ENCODE measurements around the gene CSK.

CSK gene

DNA sequence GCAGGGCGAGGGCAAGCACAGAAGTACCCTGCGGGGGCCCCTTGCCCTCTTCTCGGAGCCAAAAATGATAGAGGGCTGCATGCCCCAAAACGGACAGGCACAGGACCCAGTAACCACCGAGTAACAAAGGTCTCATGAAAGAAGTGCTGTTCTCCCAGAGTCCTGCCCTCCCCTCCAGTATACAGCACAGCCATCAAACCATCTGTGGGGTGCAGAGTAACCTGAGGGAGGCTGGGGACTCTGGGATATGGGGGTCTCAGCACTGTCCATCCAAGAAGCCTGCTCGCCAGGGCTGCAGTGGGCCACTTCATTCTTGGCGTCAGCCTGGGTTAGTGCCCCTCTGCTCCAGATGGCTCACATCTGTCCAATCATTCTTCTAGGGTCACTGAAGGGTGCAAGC lies 55.0 kb downstream of the CSK start:
- Histone ChIP-seq H3K9me3 (ENCODE audit: severe bottlenecking) (no peaks in the 10 kb centered on the region), H3K36me3 (ENCODE audit: low read depth) (peaks cover 3% of the 10 kb centered on the region; the same call in 1 of the 2 replicates), H3K4me3 (ENCODE audit: severe bottlenecking) (no peak overlapping the region), H3K4me1 (ENCODE audit: insufficient read depth, poor library complexity, severe bottlenecking) (peaks cover under 1% of the 10 kb centered on the region), H3K27ac (ENCODE audit: poor library complexity, severe bottlenecking) (no peak overlapping the region), H3K27me3 (ENCODE audit: insufficient read depth, poor library complexity, severe bottlenecking) (no peaks in the 10 kb centered on the region)
- no peak for ATAC-seq (ENCODE audit: low read depth)
- no peak for DNase-seq (ENCODE audit: low spot score)
- TF ChIP-seq, protein P1, sequence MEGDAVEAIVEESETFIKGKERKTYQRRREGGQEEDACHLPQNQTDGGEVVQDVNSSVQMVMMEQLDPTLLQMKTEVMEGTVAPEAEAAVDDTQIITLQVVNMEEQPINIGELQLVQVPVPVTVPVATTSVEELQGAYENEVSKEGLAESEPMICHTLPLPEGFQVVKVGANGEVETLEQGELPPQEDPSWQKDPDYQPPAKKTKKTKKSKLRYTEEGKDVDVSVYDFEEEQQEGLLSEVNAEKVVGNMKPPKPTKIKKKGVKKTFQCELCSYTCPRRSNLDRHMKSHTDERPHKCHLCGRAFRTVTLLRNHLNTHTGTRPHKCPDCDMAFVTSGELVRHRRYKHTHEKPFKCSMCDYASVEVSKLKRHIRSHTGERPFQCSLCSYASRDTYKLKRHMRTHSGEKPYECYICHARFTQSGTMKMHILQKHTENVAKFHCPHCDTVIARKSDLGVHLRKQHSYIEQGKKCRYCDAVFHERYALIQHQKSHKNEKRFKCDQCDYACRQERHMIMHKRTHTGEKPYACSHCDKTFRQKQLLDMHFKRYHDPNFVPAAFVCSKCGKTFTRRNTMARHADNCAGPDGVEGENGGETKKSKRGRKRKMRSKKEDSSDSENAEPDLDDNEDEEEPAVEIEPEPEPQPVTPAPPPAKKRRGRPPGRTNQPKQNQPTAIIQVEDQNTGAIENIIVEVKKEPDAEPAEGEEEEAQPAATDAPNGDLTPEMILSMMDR (IDR thresholded peaks at IDR 0.05; ENCODE audit: poor library complexity, severe bottlenecking), result no peak

DNA sequence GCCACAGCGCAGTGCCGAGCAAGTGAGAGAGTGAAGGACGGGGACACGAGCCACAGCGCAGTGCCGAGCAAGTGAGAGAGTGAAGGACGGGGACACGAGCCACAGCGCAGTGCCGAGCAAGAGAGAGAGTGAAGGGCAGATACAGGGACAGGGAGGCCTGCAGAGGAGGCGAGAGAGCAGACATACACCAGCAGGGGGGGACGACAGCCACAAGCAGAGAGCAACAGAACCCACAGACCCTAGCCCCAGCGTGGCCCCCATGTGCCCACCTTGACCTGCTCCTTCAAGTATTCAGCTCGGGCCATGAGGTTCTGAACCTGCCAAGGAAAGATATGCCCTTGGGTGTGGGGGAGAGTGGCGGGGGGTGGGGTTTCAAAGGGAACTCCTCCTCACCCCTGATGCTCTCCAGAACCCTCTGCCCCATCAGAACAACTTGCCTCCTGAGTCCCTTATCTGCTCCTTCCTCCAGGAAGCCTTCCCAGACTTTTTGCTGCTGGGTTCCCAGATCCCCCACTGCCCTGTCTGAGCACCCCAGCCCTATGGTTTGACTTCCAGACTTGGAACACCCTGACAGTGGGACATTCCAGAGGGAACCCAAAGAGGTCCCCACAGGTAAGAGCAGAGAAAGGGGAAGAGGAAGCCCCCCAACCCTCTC lies 55.7 kb downstream of the CSK start:
- ATAC-seq (ENCODE audit: low read depth), result no peak
- Histone ChIP-seq H3K27me3 (ENCODE audit: insufficient read depth, poor library complexity, severe bottlenecking) (no peaks in the 10 kb centered on the region), H3K36me3 (ENCODE audit: low read depth) (peaks cover 3% of the 10 kb centered on the region; the same call in 1 of the 2 replicates), H3K4me1 (ENCODE audit: insufficient read depth, poor library complexity, severe bottlenecking) (peaks cover 4% of the 10 kb centered on the region), H3K27ac (ENCODE audit: poor library complexity, severe bottlenecking) (no peak overlapping the region), H3K4me3 (ENCODE audit: severe bottlenecking) (no peak overlapping the region), H3K9me3 (ENCODE audit: severe bottlenecking) (no peaks in the 10 kb centered on the region)
- TF ChIP-seq, protein P1 (IDR thresholded peaks at IDR 0.05; ENCODE audit: poor library complexity, severe bottlenecking), result no peak
- peak; percentile 63 for DNase-seq (ENCODE audit: low spot score)

- Histone ChIP-seq H3K4me1 (ENCODE audit: insufficient read depth, poor library complexity, severe bottlenecking) (peaks cover 4% of the 10 kb centered on the region), H3K36me3 (ENCODE audit: low read depth) (peaks cover 3% of the 10 kb centered on the region; the same call in 1 of the 2 replicates), H3K9me3 (ENCODE audit: severe bottlenecking) (no peaks in the 10 kb centered on the region), H3K4me3 (ENCODE audit: severe bottlenecking) (no peak overlapping the region), H3K27ac (ENCODE audit: poor library complexity, severe bottlenecking) (no peak overlapping the region), H3K27me3 (ENCODE audit: insufficient read depth, poor library complexity, severe bottlenecking) (no peaks in the 10 kb centered on the region)
- TF ChIP-seq, protein P1 (IDR thresholded peaks at IDR 0.05; ENCODE audit: poor library complexity, severe bottlenecking), result no peak
- ATAC-seq (ENCODE audit: low read depth) (no peak), DNase-seq (ENCODE audit: low spot score) (peak; percentile 68)
Measured at GRCh38 chr15:74838137-74838516, 56.2 kb downstream of the CSK start.

- H3K36me3 ChIP-seq (ENCODE audit: low read depth), result peaks cover 3% of the 10 kb centered on the region; the same call in 1 of the 2 replicates
- ATAC-seq (ENCODE audit: low read depth) (no peak), DNase-seq (ENCODE audit: low spot score) (peak; percentile 73)
- no peak overlapping the region for H3K4me3 ChIP-seq (ENCODE audit: severe bottlenecking)
- H3K4me1 ChIP-seq (ENCODE audit: insufficient read depth, poor library complexity, severe bottlenecking), result peaks cover 4% of the 10 kb centered on the region
- H3K9me3 ChIP-seq (ENCODE audit: severe bottlenecking), result no peaks in the 10 kb centered on the region
- TF ChIP-seq, protein P1 (IDR thresholded peaks at IDR 0.05; ENCODE audit: poor library complexity, severe bottlenecking), result no peak
- no peaks in the 10 kb centered on the region for H3K27me3 ChIP-seq (ENCODE audit: insufficient read depth, poor library complexity, severe bottlenecking)
- H3K27ac ChIP-seq (ENCODE audit: poor library complexity, severe bottlenecking), result no peak overlapping the region
Measured at GRCh38 chr15:74838746-74839525, 57.1 kb downstream of the CSK start.

Data from RWPE2 (cell line).